A673 (cell line): ENCODE results near the gene KCNIP4. TPM values are rescaled to one million over a fixed set of nuclear protein-coding genes. Genes with fewer than 3 reads are reported as not detected.

Source experiments
- BruUV-seq: library from RNA; stranded (reverse); fragments of 400-500 nt; replicated peaks from 2 replicates; lab custom pipeline; 2021; lab: Mats Ljungman, UMichigan
- CTCF ChIA-PET: fragments of 300-600 bp; sonication (Branson Sonifier 250); formaldehyde crosslinking; loops from one replicate; lab custom pipeline; 2022; ENCODE audit warnings: antibody characterized with exemption; lab: Charles Lee
- POLR2A ChIA-PET: fragments of 300-600 bp; sonication (Branson Sonifier 250); formaldehyde crosslinking; loops from one replicate; lab custom pipeline; 2022; ENCODE audit warnings: antibody characterized with exemption; ENCODE audit not compliant: low non-redundant PET; lab: Charles Lee
- DNase-seq: peaks from one replicate; pipeline ENCODE4 v3.0.0-alpha.2; 2015; ENCODE audit warnings: low spot score
- H3K27ac ChIP-seq: fragments of 200-600 bp; sonication (generic); 2 replicates; pipeline ENCODE4 v1.5.1; 2016; ENCODE audit warnings: mixed run types, low read depth, mild to moderate bottlenecking, mixed read lengths, antibody characterized with exemption, low read length; ENCODE audit not compliant: poor library complexity, severe bottlenecking
- H3K27me3 ChIP-seq: fragments of 200-600 bp; sonication (generic); replicated peaks from 2 replicates; pipeline ENCODE4 v1.6.1; 2017; ENCODE audit warnings: mixed run types, low read depth, mild to moderate bottlenecking, mixed read lengths, antibody characterized with exemption, low read length; ENCODE audit not compliant: insufficient read depth, poor library complexity
- H3K36me3 ChIP-seq: fragments of 200-600 bp; sonication (generic); 2 replicates; pipeline ENCODE4 v1.6.1; 2016; ENCODE audit warnings: mixed run types, mild to moderate bottlenecking, mixed read lengths, antibody characterized with exemption, low read length; ENCODE audit not compliant: insufficient read depth, poor library complexity, severe bottlenecking
- H3K4me1 ChIP-seq: fragments of 200-600 bp; sonication (generic); 2 replicates; pipeline ENCODE4 v1.6.1; 2017; ENCODE audit warnings: mixed run types, mild to moderate bottlenecking, mixed read lengths, antibody characterized with exemption, low read length; ENCODE audit not compliant: insufficient read depth, poor library complexity, severe bottlenecking
- H3K4me3 ChIP-seq: fragments of 200-600 bp; sonication (generic); 2 replicates; pipeline ENCODE4 v1.5.1; 2016; ENCODE audit warnings: low read depth, mixed run types, mild to moderate bottlenecking, mixed read lengths, low read length; ENCODE audit not compliant: poor library complexity, severe bottlenecking
- H3K9me3 ChIP-seq: fragments of 200-600 bp; sonication (generic); 2 replicates; pipeline ENCODE4 v1.6.1; 2016; ENCODE audit warnings: mixed run types, low read depth, mild to moderate bottlenecking, mixed read lengths, antibody characterized with exemption, low read length; ENCODE audit not compliant: poor library complexity, severe bottlenecking
- CTCF ChIP-seq: fragments of 300-800, 200-600 bp; sonication (generic); conservative IDR thresholded peaks from 2 replicates; pipeline ENCODE4 v1.5.1; 2017; ENCODE audit warnings: low read depth, mild to moderate bottlenecking, antibody characterized with exemption, low read length, moderate library complexity, mixed read lengths
- EZH2 ChIP-seq: fragments of 200-600 bp; sonication (generic); IDR thresholded peaks from 2 replicates; pipeline ENCODE4 v1.6.1; 2017; ENCODE audit warnings: borderline replicate concordance, low read depth, mild to moderate bottlenecking, mixed read lengths, antibody characterized with exemption, low read length; ENCODE audit not compliant: poor library complexity, severe bottlenecking
- intact Hi-C: fragments of 100-400 bp; cut with micrococcal nuclease; formaldehyde crosslinking; loops from one replicate; pipeline ENCODE4 v1.10.0; 2022; ENCODE audit not compliant: unreplicated experiment
- total RNA-seq: library from RNA; stranded (reverse); gene quantifications from 2 replicates; pipeline ENCODE4 v1.2.3, GENCODE V29; 2021

The KCNIP4 gene
- total RNA-seq, 1 experiment from 2014 or later: not detected

DNA sequence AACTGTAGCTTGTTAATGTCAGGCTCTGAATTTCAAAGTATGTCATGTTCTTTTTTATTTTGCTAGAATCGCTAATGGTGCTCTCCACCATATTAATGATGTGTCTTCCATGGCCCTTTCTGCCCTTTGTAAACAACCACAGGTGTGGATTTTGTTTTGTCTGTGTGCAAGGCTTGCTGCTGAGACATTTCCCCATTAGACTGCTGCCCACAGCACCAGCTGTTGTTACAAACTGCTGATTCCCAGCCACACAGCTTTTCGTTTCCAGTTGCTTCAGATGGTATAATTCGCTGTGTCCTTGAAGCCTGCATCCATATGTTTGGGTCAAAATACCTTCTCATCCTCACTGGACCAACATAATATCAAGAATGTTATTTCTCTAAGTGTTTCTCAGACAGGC lies 32.8 kb downstream of the KCNIP4 start:
- H3K27me3 ChIP-seq: no peaks in the 10 kb centered on the region
- ChIA-PET CTCF (no interaction called here), POLR2A (no interaction called here)
- no peaks in the 10 kb centered on the region for H3K9me3 ChIP-seq
- H3K4me3 ChIP-seq: no peak overlapping the region
- no TSS peak for BruUV-seq
- intact Hi-C loops: no loop called here
- H3K27ac ChIP-seq: no peak overlapping the region
- no peak for TF ChIP-seq EZH2
- no peak for TF ChIP-seq CTCF
- no peaks in the 10 kb centered on the region for H3K4me1 ChIP-seq
- no peaks in the 10 kb centered on the region for H3K36me3 ChIP-seq
- no peak for DNase-seq

GRCh38 chr4:21901831-21902230 lies 46.7 kb downstream of the KCNIP4 start:
- no TSS peak for BruUV-seq
- Histone ChIP-seq H3K4me1 (no peaks in the 10 kb centered on the region), H3K4me3 (no peak overlapping the region), H3K36me3 (no peaks in the 10 kb centered on the region), H3K27ac (no peak overlapping the region), H3K9me3 (peaks cover 3% of the 10 kb centered on the region), H3K27me3 (no peaks in the 10 kb centered on the region)
- no peak for TF ChIP-seq EZH2
- TF ChIP-seq CTCF: no peak
- DNase-seq: no peak
- ChIA-PET POLR2A (no interaction called here), CTCF (no interaction called here)
- intact Hi-C loops: no loop called here

DNA sequence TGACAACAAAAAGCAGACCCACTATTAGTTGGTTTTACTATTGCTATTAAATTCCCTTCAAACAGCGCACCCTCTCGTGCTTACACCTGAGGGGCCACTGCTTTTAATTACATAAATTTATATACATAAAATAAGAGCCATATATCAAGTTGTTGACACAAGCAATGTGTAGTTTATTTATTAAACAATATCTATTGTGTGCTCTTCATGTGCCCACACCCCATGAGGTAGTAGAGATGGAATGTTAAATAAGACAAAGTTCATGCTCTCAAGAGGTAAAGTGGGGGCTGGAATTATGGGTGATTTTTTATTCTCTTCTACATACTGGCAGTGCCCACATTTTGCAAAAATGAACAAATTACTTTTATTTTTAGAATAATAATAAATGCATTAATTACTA lies 47.3 kb downstream of the KCNIP4 start:
- BruUV-seq: no TSS peak
- POLR2A ChIA-PET: no interaction called here
- Histone ChIP-seq H3K4me1 (no peaks in the 10 kb centered on the region), H3K36me3 (no peaks in the 10 kb centered on the region), H3K27me3 (no peaks in the 10 kb centered on the region), H3K4me3 (no peak overlapping the region), H3K27ac (no peak overlapping the region), H3K9me3 (peaks cover 3% of the 10 kb centered on the region)
- intact Hi-C loops: no loop called here
- CTCF ChIA-PET: no interaction called here
- TF ChIP-seq CTCF: no peak
- no peak for TF ChIP-seq EZH2
- DNase-seq: no peak
